GM21390 (cell line): Measurements from ENCODE around the gene CDON.
"Not testable (repeated sequence)": the region's sequence is repeated elsewhere in the genome, so short reads cannot be mapped to it uniquely, and the experiment has no call there.

ENCODE experiments used
- ATAC-seq: cut with Tn5 transposase; IDR thresholded peaks from one replicate; pipeline ENCODE4 v1.9.1; 2021; ENCODE audit not compliant: unreplicated experiment

Gene CDON

GRCh38 chr11:126046570-126047195, 16.0 kb downstream of the CDON start:
- no peak for ATAC-seq

GRCh38 chr11:126039485-126040271, 23.0 kb downstream of the CDON start:
- no peak for ATAC-seq

GRCh38 chr11:126035718-126036117, 26.9 kb downstream of the CDON start:
- ATAC-seq, result no peak

- ATAC-seq, result no peak
Measured at GRCh38 chr11:126034933-126035425, 27.7 kb downstream of the CDON start.

- no peak for ATAC-seq
Measured at GRCh38 chr11:126034039-126034932, 28.4 kb downstream of the CDON start.

- ATAC-seq, result no peak
Measured at GRCh38 chr11:126032375-126032774, 30.3 kb downstream of the CDON start.

- no peak for ATAC-seq
Measured at GRCh38 chr11:126029805-126030204, 32.9 kb downstream of the CDON start.

GRCh38 chr11:126029237-126029636, 33.4 kb downstream of the CDON start:
- ATAC-seq, result no peak

- ATAC-seq, result not testable (repeated sequence)
Measured at GRCh38 chr11:126028534-126028933, 34.1 kb downstream of the CDON start.

- ATAC-seq, result no peak
Measured at GRCh38 chr11:126026579-126026978, 36.1 kb downstream of the CDON start.

GRCh38 chr11:126025822-126026221, 36.8 kb downstream of the CDON start:
- no peak for ATAC-seq

GRCh38 chr11:126024123-126024522, 38.5 kb downstream of the CDON start:
- no peak for ATAC-seq

GRCh38 chr11:126012852-126013251, 49.8 kb downstream of the CDON start:
- ATAC-seq, result no peak

GRCh38 chr11:126011754-126012153, 50.9 kb downstream of the CDON start:
- ATAC-seq, result no peak

- ATAC-seq, result no peak
Measured at GRCh38 chr11:126011265-126011664, 51.4 kb downstream of the CDON start.

- no peak for ATAC-seq
Measured at GRCh38 chr11:126008956-126009355, 53.7 kb downstream of the CDON start.

GRCh38 chr11:126007238-126007637, 55.4 kb downstream of the CDON start:
- ATAC-seq, result no peak

- no peak for ATAC-seq
Measured at GRCh38 chr11:126006068-126006467, 56.6 kb downstream of the CDON start.

GRCh38 chr11:126002181-126002580, 60.5 kb downstream of the CDON start:
- ATAC-seq, result no peak

- ATAC-seq, result no peak
Measured at GRCh38 chr11:125999234-125999880, 63.3 kb downstream of the CDON start.

- no peak for ATAC-seq
Measured at GRCh38 chr11:125998267-125998666, 64.4 kb downstream of the CDON start.
